Stimulated activated CD4-positive, alpha-beta T cell treated with anti-CD3 and anti-CD28 coated beads, Interleukin-12 subunit alpha, Interleukin-12 subunit beta, amount 100 ng/mL, for 48 hours (primary cell): ENCODE data around the gene OLFML3.
"Not testable (repeated sequence)": the region's sequence is repeated elsewhere in the genome, so short reads cannot be mapped to it uniquely, and the experiment has no call there.

Experiments
- DNase-seq, 3 donors: peaks; one replicate each; pipeline ENCODE4 v3.0.0-alpha.2; 2020; ENCODE audit warnings: low read depth in 2 of 3, low spot score in 1 of 3

Gene OLFML3

DNA sequence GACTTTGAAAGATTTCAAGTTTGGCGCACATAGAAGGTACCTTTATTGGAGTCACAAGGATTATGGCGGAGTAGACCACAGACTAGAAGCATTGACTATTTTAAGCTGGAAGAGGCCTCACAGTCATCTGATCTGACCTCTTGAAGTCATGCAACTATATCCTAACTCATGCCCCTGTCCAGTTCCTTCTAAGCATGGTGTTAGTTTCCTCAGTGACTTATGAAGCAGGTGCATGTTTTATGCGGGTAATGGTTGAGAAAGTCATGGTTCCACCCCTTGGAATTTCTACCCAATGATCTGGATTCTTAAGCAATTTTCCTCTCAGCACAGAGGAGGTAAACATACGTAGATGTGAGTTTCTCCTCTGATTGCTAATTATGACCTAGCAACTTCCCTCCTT lies 11.7 kb downstream of the OLFML3 start:
- DNase-seq: no peak

DNA sequence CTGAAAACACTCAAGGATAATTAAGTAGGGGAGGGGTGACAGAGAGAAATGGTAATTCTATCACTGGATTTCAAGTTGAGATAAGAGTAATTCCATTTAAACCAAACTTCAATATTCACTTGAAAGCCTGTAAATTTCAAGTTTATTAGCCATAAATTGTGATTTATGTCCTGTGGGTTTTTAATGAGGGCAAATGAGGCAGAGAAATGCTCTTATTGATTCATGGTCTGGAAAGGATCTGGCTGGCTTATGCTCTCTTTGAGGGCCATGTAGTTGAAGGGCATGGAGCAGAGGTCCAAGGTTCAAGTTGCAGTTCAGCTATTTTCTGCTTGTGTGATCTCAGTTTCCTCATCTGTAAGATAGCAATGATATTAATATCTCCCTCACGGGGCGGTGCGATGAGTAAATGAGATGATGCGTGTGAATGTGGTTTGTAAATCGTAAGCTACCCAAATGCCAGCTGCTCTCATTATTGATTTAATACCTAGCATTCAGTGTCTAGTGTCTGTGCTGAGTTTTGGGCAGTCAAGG lies 12.3 kb downstream of the OLFML3 start:
- DNase-seq: no peak

DNA sequence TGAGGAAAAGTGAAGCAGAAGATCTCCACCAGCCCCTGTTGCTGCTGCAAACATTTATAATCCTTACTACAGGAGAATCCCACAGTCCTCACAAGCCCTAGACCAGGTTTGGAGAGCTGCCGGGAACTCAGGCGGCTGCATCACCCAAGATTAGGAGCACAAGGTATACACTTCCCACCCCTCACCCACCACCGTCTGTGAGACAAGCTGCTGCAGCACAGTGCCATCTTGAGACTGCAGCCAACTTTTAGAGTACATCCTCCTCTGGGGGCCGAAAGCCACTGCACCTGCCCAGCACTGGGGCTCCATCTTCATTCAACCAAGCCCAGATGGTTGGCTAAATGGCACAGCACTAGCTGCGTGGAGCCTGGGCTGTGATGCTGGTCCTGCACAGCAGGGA lies 13.8 kb downstream of the OLFML3 start:
- no peak for DNase-seq

DNA sequence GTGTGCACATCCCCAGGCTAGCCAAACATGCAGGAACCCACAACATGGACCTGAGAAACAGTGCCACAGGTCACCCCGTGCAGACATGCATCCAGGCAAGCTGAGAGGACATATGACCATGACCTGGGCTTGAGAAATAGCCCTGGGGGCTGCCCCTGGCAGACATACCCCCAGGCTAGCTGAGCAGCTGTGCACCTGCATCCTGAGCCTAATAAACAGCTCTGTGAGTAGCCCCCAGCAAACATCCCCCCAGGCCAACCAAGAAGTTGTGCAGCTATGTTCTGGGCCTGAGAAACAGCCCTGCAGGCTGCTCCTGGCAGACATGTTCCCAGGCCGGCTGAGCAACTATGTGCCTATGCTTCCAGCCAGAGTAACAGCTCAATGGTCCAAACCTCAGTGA lies 14.5 kb downstream of the OLFML3 start:
- no peak for DNase-seq

DNA sequence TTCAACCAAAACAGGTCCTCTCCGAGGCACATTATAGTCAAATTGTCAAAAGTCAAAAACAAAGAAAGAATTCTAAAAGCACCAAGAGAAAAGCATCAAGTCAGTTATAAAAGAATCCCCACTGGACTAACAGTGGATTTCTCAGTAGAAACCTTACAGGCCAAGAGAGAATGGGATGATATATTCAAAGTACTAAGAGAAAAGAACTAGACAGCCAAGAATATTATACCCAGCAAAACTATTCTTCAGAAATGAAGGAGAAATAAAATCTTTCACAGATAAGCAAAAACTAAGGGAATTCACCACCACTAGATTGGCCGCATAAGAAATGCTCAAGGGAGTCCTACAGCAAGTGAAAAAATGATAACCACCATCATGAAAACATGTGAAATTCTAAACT lies 16.1 kb downstream of the OLFML3 start:
- DNase-seq: no peak

DNA sequence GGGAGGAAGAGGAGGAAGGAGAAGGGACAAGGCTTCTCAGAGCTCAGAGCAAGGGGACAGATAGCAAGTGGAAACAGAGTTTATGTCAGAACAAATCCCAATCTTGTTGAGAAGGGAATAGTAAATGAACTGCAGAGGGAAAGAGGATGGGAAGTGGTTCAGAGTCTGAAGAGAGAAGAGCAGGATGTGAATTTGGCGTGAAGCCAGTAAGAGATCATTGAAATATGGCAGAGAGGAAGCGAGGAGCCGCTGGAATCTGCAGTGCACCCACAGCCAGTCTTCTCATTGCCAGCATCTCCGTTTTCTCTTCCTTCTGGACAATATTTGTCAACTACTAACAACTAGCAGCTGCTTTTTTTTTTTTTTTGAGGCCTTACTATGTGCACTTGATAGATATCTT lies 19.1 kb downstream of the OLFML3 start:
- no peak for DNase-seq

DNA sequence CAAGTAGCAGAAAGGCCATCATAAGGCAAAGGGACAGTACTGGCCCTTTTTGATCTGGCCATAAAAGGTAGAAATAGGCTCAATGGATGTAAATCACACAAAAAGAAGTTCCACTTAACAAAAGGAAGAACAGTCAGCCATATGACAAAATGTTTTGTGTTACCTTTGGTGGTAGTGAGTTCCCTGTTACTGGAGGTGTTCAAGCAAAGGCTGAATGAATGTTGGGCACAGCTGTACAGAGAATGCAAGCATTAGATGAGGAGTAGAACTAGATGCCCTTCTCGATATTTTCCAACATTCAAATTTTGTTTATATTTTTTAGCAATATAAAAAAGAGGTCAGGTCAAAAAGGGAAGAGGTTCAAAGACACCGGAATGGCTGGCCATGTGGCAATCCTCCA lies 20.0 kb downstream of the OLFML3 start:
- DNase-seq: no peak

DNA sequence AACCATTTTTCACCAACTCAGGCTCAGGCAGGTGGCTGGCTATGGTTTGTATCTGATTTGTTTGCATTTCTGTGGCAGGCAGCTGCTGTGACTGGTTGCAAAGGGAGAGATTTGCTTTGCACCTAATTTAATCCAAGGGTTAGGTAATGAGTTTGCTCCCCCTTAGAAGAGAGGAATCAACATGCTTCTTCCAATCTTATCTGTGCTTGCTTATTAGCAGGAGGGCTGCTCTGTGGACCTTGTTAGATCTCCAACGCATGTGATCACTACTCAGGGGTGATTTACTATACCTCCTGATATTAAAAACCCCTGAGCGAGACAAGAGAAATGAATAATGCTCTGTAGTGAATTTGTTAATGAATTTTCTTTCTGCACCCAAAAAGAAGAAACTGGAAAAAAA lies 20.5 kb downstream of the OLFML3 start:
- DNase-seq: no peak

DNA sequence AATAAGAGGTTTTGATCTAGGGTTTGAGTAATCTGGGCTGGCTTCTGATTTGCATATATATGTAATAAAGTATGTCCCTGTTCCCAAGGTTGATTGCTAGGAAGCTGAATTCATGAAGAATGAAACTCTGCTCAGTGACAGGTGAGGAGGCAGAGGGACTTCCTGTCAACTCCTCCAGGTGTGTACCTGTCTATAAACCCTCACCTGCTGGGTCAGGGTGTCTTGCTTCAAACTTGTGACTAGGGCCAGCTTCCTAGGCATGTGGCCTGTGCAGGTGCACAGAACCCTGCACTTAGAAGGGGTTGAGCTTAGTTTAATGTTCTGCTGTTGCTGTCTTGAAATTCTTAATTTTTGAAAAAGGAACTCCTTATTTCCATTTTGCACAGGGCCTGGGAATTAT lies 21.1 kb downstream of the OLFML3 start:
- DNase-seq: no peak

DNA sequence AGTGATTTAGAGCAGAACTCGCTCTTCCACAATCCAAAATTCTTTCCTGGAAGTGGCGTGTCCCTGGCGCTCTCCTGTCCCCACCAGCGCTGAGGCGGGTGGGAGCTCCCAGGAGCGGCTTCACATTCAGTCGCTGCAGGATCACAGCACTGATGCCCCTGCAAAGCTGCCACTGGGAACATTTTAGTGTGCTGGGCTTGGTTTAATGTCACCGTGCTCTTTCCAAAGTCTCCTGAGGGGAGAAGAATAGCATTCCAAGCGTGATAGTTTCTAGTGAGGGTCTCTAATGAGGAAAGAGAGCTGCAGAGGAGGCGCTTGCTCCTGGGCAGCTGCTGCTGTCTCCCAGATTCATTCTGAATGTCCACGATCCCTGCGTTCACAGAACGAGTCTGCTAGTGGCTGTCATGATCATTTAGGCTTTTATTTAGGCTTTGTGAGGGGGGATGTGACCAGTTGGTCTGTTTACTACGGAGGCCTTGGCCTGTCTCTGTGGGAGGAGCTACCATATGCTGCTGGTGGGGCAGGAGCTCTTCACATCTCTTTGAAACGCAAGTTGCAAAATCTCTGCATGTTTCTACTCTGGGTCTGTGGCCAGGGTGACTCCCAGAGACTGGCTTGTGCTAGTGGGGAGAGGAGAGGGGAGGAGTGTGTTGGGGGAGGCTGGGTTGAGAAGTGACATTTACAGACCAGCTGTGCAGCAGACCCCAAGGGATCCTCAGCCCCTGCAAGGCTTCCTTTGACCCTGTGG lies 23.4 kb downstream of the OLFML3 start:
- no peak for DNase-seq

DNA sequence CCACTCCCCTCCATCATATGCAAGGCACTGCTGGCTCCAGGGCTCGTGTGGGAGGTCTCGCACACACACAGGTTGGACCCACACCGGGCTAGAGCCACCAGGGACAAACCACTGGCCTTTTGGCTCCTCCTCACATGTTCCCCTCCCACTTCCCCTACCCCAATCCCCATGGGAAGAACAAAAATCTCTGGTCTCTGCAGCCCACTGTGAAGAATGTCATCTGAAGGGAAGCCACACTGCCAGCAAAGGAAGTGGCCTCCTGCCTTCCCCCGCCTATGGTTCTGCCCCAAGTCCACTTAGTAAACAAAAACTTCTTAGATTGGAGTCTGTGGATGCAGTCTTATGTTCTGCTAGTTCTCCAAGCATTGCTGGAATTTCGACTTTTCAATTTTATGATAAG lies 24.2 kb downstream of the OLFML3 start:
- DNase-seq: no peak

DNA sequence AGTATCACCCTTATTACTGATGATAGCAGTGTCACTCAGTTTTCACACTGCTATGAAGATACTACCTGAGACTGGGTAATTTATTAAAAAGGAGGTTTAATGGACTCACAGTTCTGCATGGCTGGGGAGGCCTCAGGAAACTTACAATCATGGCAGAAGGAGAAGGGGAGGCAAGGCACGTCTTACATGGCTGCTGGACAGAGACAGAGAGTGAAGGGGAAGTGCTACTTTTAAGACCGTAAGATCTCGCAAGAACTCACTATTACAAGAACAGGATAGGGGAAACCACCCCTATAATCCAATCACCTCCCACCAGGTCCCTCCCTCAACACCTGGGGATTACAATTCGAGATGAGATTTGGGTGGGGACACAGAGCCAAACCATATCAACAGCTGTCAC lies 27.6 kb downstream of the OLFML3 start:
- DNase-seq: not testable (repeated sequence)

DNA sequence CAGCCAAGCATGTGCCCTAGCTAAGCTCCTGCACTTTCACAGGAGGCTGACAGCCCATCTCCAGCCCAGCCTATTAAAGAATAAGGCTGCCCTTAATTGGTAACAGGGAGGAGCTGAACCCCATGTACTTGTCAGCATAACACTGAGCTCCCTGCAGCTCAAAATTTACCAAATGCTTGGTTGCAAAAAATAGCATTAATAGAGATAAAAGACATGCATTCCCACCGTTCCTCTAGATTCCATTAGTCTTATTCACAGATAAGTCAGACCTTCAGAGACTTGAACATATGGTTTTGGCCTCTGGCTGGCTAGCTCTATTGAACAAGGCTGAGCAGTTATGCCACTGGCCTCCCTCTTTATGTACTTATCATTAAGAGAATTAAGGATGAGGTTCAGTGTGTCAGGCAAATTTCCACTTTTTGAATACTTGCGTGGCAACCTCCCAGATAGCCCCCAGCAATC lies 29.2 kb downstream of the OLFML3 start:
- no peak for DNase-seq

DNA sequence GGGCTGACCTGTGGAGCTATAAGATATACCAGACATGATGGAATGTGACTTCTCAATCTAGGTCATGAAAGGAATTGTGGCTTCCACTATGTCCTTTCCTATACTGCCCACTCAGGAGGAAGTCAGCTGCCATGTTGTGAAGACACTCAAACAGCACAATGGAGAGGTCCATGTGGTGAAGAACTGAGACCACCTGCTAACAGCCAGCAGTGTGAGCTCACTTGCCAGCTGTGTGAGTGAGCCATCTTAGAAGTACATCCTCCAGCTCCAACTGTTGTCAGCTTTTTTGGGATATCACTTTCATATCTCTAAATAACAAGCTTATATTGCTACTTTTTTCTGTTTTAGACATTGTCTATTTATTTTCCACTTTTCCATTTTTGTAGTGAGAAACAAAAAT lies 29.7 kb downstream of the OLFML3 start:
- DNase-seq: no peak

DNA sequence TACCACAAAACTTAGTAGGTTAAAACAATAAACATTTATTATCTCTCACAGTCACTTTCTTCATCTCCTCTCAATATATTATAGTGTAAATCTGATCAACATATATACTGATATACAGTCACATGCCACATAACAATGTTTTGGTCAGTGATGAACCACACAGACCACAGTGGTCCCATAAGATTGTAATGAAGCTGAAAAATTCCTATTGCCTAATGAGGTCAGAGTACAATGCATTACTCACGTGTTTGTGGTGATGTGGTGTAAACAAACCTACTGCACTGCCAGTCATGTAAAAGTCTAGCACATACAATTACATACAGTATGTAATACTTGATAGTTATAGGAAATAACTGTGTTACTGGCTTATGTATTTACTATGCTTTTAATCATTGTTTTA lies 30.1 kb downstream of the OLFML3 start:
- no peak for DNase-seq

DNA sequence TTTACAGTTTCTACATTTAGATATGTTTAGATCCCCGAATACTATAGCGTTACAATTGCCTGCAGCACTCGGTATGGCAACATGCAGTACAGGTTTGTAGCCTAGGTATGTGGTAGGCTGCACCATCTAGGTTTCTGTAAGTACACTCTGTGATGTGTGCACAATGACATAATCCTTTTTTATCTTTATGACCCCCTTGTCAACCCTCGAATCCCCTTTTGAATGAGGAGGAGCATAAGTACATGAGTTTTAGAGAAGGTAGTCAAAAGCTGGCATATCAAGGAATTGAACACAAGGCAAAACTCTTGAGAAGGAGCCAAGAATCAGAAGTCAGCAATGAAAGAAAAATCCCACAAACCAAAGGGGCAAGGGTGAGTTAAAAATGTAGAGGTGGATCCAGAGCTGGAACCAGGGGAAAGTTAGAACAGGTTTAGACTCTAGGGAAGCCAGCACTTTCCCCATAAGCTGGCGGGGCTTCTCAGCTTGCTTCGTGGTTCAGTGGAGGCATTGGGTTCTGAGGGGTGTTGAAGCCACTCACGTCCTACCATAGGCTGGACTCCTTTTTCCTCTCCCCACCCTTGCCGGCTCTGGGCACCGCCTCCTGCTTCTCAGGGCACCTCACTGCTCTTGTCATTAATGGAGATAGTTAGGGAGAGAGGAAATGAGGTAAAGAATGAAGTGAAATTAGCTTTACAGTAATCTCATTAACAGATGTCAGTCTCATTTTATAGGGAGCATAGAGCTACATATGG lies 31.3 kb downstream of the OLFML3 start:
- no peak for DNase-seq

DNA sequence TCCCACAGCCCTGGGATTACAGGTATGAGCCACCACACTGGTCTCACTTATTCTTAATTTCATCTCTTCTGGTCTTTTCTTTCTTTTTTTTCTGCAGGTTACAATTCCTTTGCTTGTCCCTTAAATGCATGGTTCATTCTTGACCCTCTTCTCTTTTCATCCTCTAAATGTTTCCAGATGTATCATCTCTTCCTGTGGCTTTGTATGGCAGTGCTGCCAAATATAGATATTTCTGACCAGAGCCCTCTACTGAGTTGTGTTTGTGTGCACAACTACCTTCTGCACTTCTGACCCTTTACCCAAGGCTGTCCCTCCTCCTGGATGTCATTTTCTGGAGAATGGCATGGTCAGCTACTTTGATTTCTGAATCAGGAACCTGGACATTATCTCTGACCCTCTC lies 32.5 kb downstream of the OLFML3 start:
- no peak for DNase-seq

DNA sequence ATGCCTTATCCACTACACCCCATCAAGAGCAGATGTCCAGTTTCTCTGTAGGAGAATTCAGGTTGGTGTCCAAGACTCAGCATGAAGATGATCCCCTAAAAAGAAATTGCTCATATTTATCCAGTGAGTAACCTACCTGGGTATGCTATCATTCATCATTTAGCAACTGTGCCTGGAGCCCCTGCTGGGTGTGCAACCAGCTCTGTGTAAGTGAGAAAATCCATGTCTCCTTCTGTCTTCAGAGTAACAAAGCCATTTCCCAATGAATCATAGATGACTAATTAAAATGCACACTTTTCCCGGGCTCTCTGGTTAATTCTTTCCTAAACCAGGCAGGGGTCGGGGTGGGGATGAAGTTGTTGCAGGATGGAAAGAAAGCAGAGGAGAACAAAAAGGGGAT lies 35.8 kb downstream of the OLFML3 start:
- DNase-seq: no peak

DNA sequence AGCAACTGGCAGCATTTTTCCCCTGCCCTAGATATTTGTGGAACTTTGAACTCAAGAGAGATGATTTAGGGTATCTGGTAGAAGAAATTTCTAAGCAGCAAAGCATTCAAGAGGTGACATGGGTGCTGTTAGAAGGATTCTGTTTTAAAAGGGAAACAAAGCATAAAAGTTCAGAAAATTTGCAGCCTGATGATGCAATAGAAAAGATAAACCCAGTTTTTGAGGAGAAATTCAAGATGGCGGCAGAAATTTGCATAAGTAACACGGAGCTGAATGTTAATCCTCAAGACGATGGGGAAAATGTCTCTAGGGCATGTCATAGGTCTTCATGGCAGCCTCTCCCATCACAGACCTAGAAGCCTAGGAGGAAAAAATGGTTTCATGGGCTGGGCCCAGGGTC lies 40.5 kb downstream of the OLFML3 start:
- not testable (repeated sequence) for DNase-seq

DNA sequence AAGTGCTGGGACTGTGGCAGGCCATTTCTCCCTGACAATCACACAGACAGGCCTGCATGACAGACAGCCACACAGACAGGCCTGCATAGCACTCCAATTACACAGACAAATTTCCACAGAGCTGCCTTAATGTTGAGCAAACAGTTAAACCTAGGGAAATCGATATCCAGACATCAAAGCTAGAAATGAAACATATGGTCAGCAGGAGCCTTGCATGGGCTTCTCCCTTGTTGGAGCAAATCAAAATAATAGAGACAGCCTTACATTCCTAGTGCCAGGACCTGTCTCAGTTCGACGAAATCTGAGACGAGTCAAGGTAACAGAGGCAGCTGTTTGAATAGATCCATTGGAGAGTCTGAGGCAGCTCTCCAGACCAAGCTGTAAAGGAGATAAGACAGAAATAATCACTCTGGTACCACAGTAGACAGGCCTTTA lies 42.4 kb downstream of the OLFML3 start:
- DNase-seq: no peak

DNA sequence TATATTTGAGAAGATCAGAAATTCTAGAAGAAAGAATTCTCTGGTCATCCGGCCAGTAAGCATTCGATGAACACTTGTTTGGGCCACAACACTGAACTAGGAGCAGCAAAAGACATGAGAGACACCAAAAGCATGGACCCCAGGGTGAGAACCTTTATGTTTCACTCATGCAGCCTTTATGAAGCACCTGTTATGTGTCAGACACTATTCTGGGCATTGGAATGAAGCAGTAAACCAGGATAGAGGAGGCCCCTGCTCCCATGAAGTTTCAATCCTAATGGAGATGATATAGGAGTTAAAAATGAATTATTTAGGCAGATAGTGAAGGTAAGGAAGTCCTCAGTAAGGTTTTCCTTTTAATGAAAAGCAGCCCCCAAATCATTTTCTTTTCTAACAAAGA lies 43.6 kb downstream of the OLFML3 start:
- DNase-seq: no peak

DNA sequence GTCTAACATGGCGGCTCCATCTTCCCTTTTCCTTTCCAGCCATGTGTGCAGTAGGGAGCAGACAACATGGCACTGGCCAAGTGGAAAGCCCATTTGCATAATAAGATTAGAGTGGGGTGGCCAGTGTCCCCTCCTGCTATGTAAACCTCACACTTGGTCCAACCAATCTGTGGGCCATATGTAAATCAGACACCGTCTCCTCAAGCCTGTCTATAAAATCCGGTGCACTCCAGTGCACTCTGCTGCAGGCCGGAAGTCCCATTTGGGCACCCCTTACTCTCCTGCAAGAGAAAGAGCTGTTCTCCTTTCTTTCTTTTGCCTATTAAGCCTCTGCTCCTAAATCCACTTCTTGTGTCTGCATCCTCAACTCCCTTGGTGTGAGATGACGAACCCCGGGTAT lies 44.1 kb downstream of the OLFML3 start:
- DNase-seq: no peak
